HG03354 (cell line): ENCODE results near the gene MFAP4.

Source experiments
- ATAC-seq: cut with Tn5 transposase; IDR thresholded peaks from one replicate; pipeline ENCODE4 v1.9.1; 2021; ENCODE audit warnings: mild to moderate bottlenecking; ENCODE audit not compliant: unreplicated experiment, poor library complexity, severe bottlenecking

Gene MFAP4

GRCh38 chr17:19387921-19388521, 1.0 kb upstream of the MFAP4 start:
- no peak for ATAC-seq

- no peak for ATAC-seq
Measured at GRCh38 chr17:19386051-19386929, 700 bp downstream of the MFAP4 start.

GRCh38 chr17:19385521-19385983, 1.4 kb downstream of the MFAP4 start:
- no peak for ATAC-seq

- ATAC-seq = no peak
Measured at GRCh38 chr17:19384723-19385391, 2.1 kb downstream of the MFAP4 start.

- no peak for ATAC-seq
Measured at GRCh38 chr17:19383681-19384470, 3.1 kb downstream of the MFAP4 start.

- ATAC-seq = no peak
Measured at GRCh38 chr17:19382531-19383444, 4.2 kb downstream of the MFAP4 start.

- no peak for ATAC-seq
Measured at GRCh38 chr17:19381741-19382444, 5.1 kb downstream of the MFAP4 start.

- ATAC-seq = no peak
Measured at GRCh38 chr17:19381361-19381740, 5.6 kb downstream of the MFAP4 start.

- no peak for ATAC-seq
Measured at GRCh38 chr17:19380481-19381301, 6.3 kb downstream of the MFAP4 start.

- ATAC-seq = no peak
Measured at GRCh38 chr17:19379361-19380065, 7.5 kb downstream of the MFAP4 start.

- ATAC-seq = peak; percentile 12
Measured at GRCh38 chr17:19378416-19379360, 8.3 kb downstream of the MFAP4 start, which contains the start of gene MAPK7. TSS of gene MAPK7 (plus strand) at chr17:19378498. CDS start at chr17:19378901, 403 bp downstream.

GRCh38 chr17:19377602-19378415, 9.2 kb downstream of the MFAP4 start:
- ATAC-seq = peak; percentile 92

GRCh38 chr17:19376811-19377210, 10.2 kb downstream of the MFAP4 start:
- ATAC-seq = no peak

GRCh38 chr17:19375732-19376131, 11.3 kb downstream of the MFAP4 start:
- ATAC-seq = no peak

- ATAC-seq = no peak
Measured at GRCh38 chr17:19374136-19374535, 12.9 kb downstream of the MFAP4 start.
